ENCODE data around the gene EYA2. TPM values are rescaled to one million over a fixed set of nuclear protein-coding genes. Genes with fewer than 3 reads are reported as not detected.

EYA2 gene
- total RNA-seq, 4 donors from 2014 or later, result 0.47 to 4.1 (median 2.2) TPM

- WGBS, 2 donors (ENCODE audit: low coverage in 1 of 2), result 100% methylated on average over 2 of the region's 14 CpGs; no CpG with 5 or more reads in 1 of the 2 donors
- H3K9me3 ChIP-seq, result no peaks in the 10 kb centered on the region
- no peaks in the 10 kb centered on the region for H3K4me1 ChIP-seq
- H3K27ac ChIP-seq, result no peak overlapping the region
- no peaks in the 10 kb centered on the region for H3K36me3 ChIP-seq
- TF ChIP-seq EP300 (IDR thresholded peaks at IDR 0.05) (no peak), CTCF (IDR thresholded peaks at IDR 0.05) (no peak), POLR2AphosphoS5 (IDR thresholded peaks at IDR 0.05) (no peak), POLR2A (IDR thresholded peaks at IDR 0.05) (no peak)
- no peak for ATAC-seq
- no peaks in the 10 kb centered on the region for H3K27me3 ChIP-seq
- no peak overlapping the region for H3K4me3 ChIP-seq
These were observed 266.3 kb downstream of the EYA2 start for GRCh38 chr20:47160992-47161391.

- 90% methylated on average over 2 of the region's 10 CpGs; no CpG with 5 or more reads in 1 of the 2 donors for WGBS, 2 donors (ENCODE audit: low coverage in 1 of 2)
- H3K9me3 ChIP-seq, result no peaks in the 10 kb centered on the region
- ATAC-seq, result no peak
These were observed 266.8 kb downstream of the EYA2 start for GRCh38 chr20:47161411-47161810.

GRCh38 chr20:47164140-47164539, 269.5 kb downstream of the EYA2 start:
- Histone ChIP-seq H3K27me3 (no peaks in the 10 kb centered on the region), H3K36me3 (no peaks in the 10 kb centered on the region), H3K27ac (no peak overlapping the region), H3K9me3 (no peaks in the 10 kb centered on the region), H3K4me1 (no peaks in the 10 kb centered on the region), H3K4me3 (no peak overlapping the region)
- ATAC-seq, result no peak
- TF ChIP-seq EP300 (IDR thresholded peaks at IDR 0.05) (no peak), CTCF (IDR thresholded peaks at IDR 0.05) (no peak), POLR2AphosphoS5 (IDR thresholded peaks at IDR 0.05) (no peak), POLR2A (IDR thresholded peaks at IDR 0.05) (no peak)
- WGBS, 2 donors (ENCODE audit: low coverage in 1 of 2), result 94% methylated on average over 7 of the region's 13 CpGs; no CpG with 5 or more reads in 1 of the 2 donors

More at GRCh38 chr20:47161411-47161810, 266.8 kb downstream of the EYA2 start:
- Histone ChIP-seq H3K4me3 (no peak overlapping the region), H3K27ac (no peak overlapping the region), H3K36me3 (no peaks in the 10 kb centered on the region), H3K4me1 (no peaks in the 10 kb centered on the region), H3K27me3 (no peaks in the 10 kb centered on the region)
- TF ChIP-seq CTCF (IDR thresholded peaks at IDR 0.05) (no peak), EP300 (IDR thresholded peaks at IDR 0.05) (no peak), POLR2A (IDR thresholded peaks at IDR 0.05) (no peak), POLR2AphosphoS5 (IDR thresholded peaks at IDR 0.05) (no peak)

GRCh38 chr20:47165376-47165865, 270.8 kb downstream of the EYA2 start:
- TF ChIP-seq CTCF (IDR thresholded peaks at IDR 0.05), result no peak
- TF ChIP-seq POLR2AphosphoS5 (IDR thresholded peaks at IDR 0.05), result no peak
- TF ChIP-seq POLR2A (IDR thresholded peaks at IDR 0.05), result no peak
- no peak for TF ChIP-seq EP300 (IDR thresholded peaks at IDR 0.05)
- H3K27me3 ChIP-seq, result no peaks in the 10 kb centered on the region
- H3K4me3 ChIP-seq, result no peak overlapping the region
- WGBS, 2 donors (ENCODE audit: low coverage in 1 of 2), result 80 to 100% methylated on average over 1 of the region's 4 CpGs
- no peaks in the 10 kb centered on the region for H3K9me3 ChIP-seq
- no peaks in the 10 kb centered on the region for H3K36me3 ChIP-seq
- no peak overlapping the region for H3K27ac ChIP-seq
- ATAC-seq, result no peak
- peaks cover 0 to 3% (median 0%) of the 10 kb centered on the region in 3 donors for H3K4me1 ChIP-seq

GRCh38 chr20:47167846-47168245, 273.2 kb downstream of the EYA2 start:
- WGBS, 2 donors (ENCODE audit: low coverage in 1 of 2), result 82 to 83% methylated on average over 2 to 4 of the region's 9 CpGs
- H3K4me3 ChIP-seq, result no peak overlapping the region

More at GRCh38 chr20:47167846-47168245, 273.2 kb downstream of the EYA2 start:
- Histone ChIP-seq H3K36me3 (peaks cover 0 to 5% of the 10 kb centered on the region in 2 donors), H3K27me3 (no peaks in the 10 kb centered on the region), H3K27ac (no peak overlapping the region), H3K4me1 (peaks cover 0 to 11% (median 0%) of the 10 kb centered on the region in 3 donors), H3K9me3 (no peaks in the 10 kb centered on the region)
- ATAC-seq, result no peak
- TF ChIP-seq POLR2AphosphoS5 (IDR thresholded peaks at IDR 0.05) (no peak), CTCF (IDR thresholded peaks at IDR 0.05) (no peak), POLR2A (IDR thresholded peaks at IDR 0.05) (no peak), EP300 (IDR thresholded peaks at IDR 0.05) (no peak)

Measured in gastroesophageal sphincter (tissue), 4 donors.